OCI-LY7 (cell line): ENCODE measurements around the gene FMNL1. TPM values are rescaled to one million over a fixed set of nuclear protein-coding genes. Genes with fewer than 3 reads are reported as not detected.

Experiments used
- BruUV-seq: library from RNA; stranded (reverse); fragments of 400-500 nt; replicated peaks from 2 replicates; lab custom pipeline; 2021; lab: Mats Ljungman, UMichigan
- CTCF ChIA-PET: fragments of 300-600 bp; sonication (Branson Sonifier 250); formaldehyde crosslinking; loops from one replicate; lab custom pipeline; 2022; ENCODE audit warnings: antibody characterized with exemption; ENCODE audit not compliant: unreplicated experiment; lab: Charles Lee
- POLR2A ChIA-PET: fragments of 300-600 bp; sonication (Branson Sonifier 250); formaldehyde crosslinking; loops from one replicate; lab custom pipeline; 2022; ENCODE audit warnings: antibody characterized with exemption; lab: Charles Lee
- DNase-seq: peaks from one replicate; pipeline ENCODE4 v3.0.0-alpha.2; 2015; ENCODE audit warnings: low spot score
- H2AFZ ChIP-seq: fragments of 200-600 bp; sonication (generic), shearing (Covaris generic); 2 replicates; pipeline ENCODE4 v1.6.1; 2014; ENCODE audit warnings: mild to moderate bottlenecking, antibody characterized with exemption, low read length, moderate library complexity
- H3K27ac ChIP-seq: fragments of 200-600 bp; sonication (generic); 2 replicates; pipeline ENCODE4 v1.5.1; 2014; ENCODE audit warnings: mixed run types, low read depth, mild to moderate bottlenecking, moderate library complexity, low read length, inconsistent platforms; ENCODE audit not compliant: poor library complexity, severe bottlenecking
- H3K36me3 ChIP-seq: fragments of 200-600 bp; sonication (generic); 2 replicates; pipeline ENCODE4 v1.6.1; 2014; ENCODE audit warnings: mild to moderate bottlenecking, antibody characterized with exemption, low read length, moderate library complexity, mixed read lengths; ENCODE audit not compliant: insufficient read depth
- H3K4me1 ChIP-seq: fragments of 200-600 bp; sonication (generic); 2 replicates; pipeline ENCODE4 v1.5.1; 2014; ENCODE audit warnings: mild to moderate bottlenecking, low read length; ENCODE audit not compliant: insufficient read depth, poor library complexity, severe bottlenecking
- H3K4me2 ChIP-seq: fragments of 200-600 bp; sonication (generic); 2 replicates; pipeline ENCODE4 v1.6.1; 2014; ENCODE audit warnings: mild to moderate bottlenecking, low read length
- H3K4me3 ChIP-seq: fragments of 200-600 bp; sonication (generic); 2 replicates; pipeline ENCODE4 v1.5.1; 2014; ENCODE audit warnings: mild to moderate bottlenecking, low read depth, low read length; ENCODE audit not compliant: poor library complexity, severe bottlenecking
- H3K79me2 ChIP-seq: fragments of 200-600 bp; sonication (generic); 2 replicates; pipeline ENCODE4 v1.6.1; 2016; ENCODE audit warnings: low read depth, mild to moderate bottlenecking, low read length, moderate library complexity, mixed read lengths; ENCODE audit not compliant: insufficient read depth
- H3K9me2 ChIP-seq: fragments of 200-600 bp; sonication (generic); 2 replicates; pipeline ENCODE4 v1.6.1; 2016; ENCODE audit warnings: mild to moderate bottlenecking, low read length, mixed read lengths; ENCODE audit not compliant: insufficient read depth
- H3K9me3 ChIP-seq: fragments of 200-600 bp; sonication (generic); 2 replicates; pipeline ENCODE4 v1.6.1; 2014; ENCODE audit warnings: mild to moderate bottlenecking, mixed run types, low read length, mixed read lengths
- H4K20me1 ChIP-seq: fragments of 200-600 bp; sonication (generic); 2 replicates; pipeline ENCODE4 v1.6.1; 2014; ENCODE audit warnings: mild to moderate bottlenecking, antibody characterized with exemption, low read length, moderate library complexity, mixed read lengths; ENCODE audit not compliant: insufficient read depth
- CTCF ChIP-seq: fragments of 200-600 bp; sonication (generic); conservative IDR thresholded peaks from 2 replicates; pipeline ENCODE4 v1.5.1; 2014; ENCODE audit warnings: mild to moderate bottlenecking, antibody characterized with exemption, low read length, moderate library complexity, mixed read lengths
- EZH2phosphoT487 ChIP-seq: fragments of 200-600 bp; sonication (generic); IDR thresholded peaks from 2 replicates; pipeline ENCODE4 v1.6.1; 2018; ENCODE audit warnings: low read depth, borderline replicate concordance, mild to moderate bottlenecking, mixed run types, antibody characterized with exemption, low read length, moderate library complexity, mixed read lengths
- intact Hi-C: fragments of 100-400 bp; cut with micrococcal nuclease; formaldehyde crosslinking; loops from one replicate; pipeline ENCODE4 v1.10.0; 2022; ENCODE audit not compliant: unreplicated experiment
- total RNA-seq, 2 experiments: library from RNA; depleted of rRNA in 1 of 2; stranded (reverse); fragments of >200 nt in 1 of 2; shearing (Covaris generic) in 1 of 2; gene quantifications; 2 replicates each; pipeline ENCODE4 v1.2.3, GENCODE V29; 2014 to 2022

The FMNL1 gene
- total RNA-seq, 2 experiments from 2014 or later: 55.1 to 133 TPM

GRCh38 chr17:45289301-45290268 lies 67.9 kb downstream of the FMNL1 start:
- Histone ChIP-seq H3K4me3 (no peak overlapping the region), H3K4me2 (no peak overlapping the region), H3K9me2 (no peaks in the 10 kb centered on the region), H3K4me1 (peaks cover 14% of the 10 kb centered on the region), H3K36me3 (peaks cover 69% of the 10 kb centered on the region), H4K20me1 (0 out of 2 replicates have a peak, but pooled peaks cover 5% of the 10 kb centered on the region), H3K79me2 (peaks cover 8% of the 10 kb centered on the region), H3K27ac (no peak overlapping the region), H3K9me3 (no peaks in the 10 kb centered on the region), H2AFZ (no peak overlapping the region)
- ChIA-PET POLR2A (no interaction called here), CTCF (no interaction called here)
- no peak for DNase-seq
- no TSS peak for BruUV-seq
- intact Hi-C loops: no loop called here
- TF ChIP-seq CTCF (no peak), EZH2phosphoT487 (no peak)

GRCh38 chr17:45290269-45290765 lies 68.6 kb downstream of the FMNL1 start:
- 0 out of 2 replicates have a peak, but pooled peaks cover 6% of the 10 kb centered on the region for H4K20me1 ChIP-seq
- no peak overlapping the region for H3K4me2 ChIP-seq
- POLR2A ChIA-PET: no interaction called here
- no TSS peak for BruUV-seq
- peaks cover 71% of the 10 kb centered on the region for H3K36me3 ChIP-seq
- CTCF ChIA-PET: no interaction called here
- intact Hi-C loops: no loop called here
- TF ChIP-seq EZH2phosphoT487 (no peak), CTCF (no peak)
- no peak overlapping the region for H3K4me3 ChIP-seq
- no peak overlapping the region for H2AFZ ChIP-seq
- H3K79me2 ChIP-seq: peaks cover 15% of the 10 kb centered on the region
- DNase-seq: no peak
- no peaks in the 10 kb centered on the region for H3K9me3 ChIP-seq
- peaks cover 15% of the 10 kb centered on the region for H3K4me1 ChIP-seq
- no peaks in the 10 kb centered on the region for H3K9me2 ChIP-seq
- H3K27ac ChIP-seq: no peak overlapping the region
